Muscle layer of duodenum (tissue), 2 donors: ENCODE results near the gene PNMA1.

Experiments used
- H3K27ac ChIP-seq: one replicate; pipeline ENCODE4 v1.7.0; 2013; ENCODE audit warnings: mild to moderate bottlenecking, low read length
- H3K27me3 ChIP-seq: one replicate; pipeline ENCODE4 v1.7.0; 2013; ENCODE audit warnings: low read depth, mild to moderate bottlenecking, control low read depth, low read length
- H3K36me3 ChIP-seq, 2 donors: one replicate each; pipeline ENCODE4 v1.7.0; 2013; ENCODE audit warnings: low read length in 2 of 2, control low read depth in 1 of 2, mild to moderate bottlenecking in 1 of 2; ENCODE audit not compliant: insufficient read depth in 2 of 2, control insufficient read depth in 1 of 2
- H3K4me1 ChIP-seq, 2 donors: one replicate each; pipeline ENCODE4 v1.7.0; 2013; ENCODE audit warnings: low read length in 2 of 2, mild to moderate bottlenecking in 2 of 2, control low read depth in 1 of 2, moderate library complexity in 1 of 2; ENCODE audit not compliant: insufficient read depth in 2 of 2, control insufficient read depth in 1 of 2
- H3K4me3 ChIP-seq, 2 donors: one replicate each; pipeline ENCODE4 v1.7.0; 2013; ENCODE audit warnings: low read length in 2 of 2, low read depth in 1 of 2, mild to moderate bottlenecking in 1 of 2
- H3K9me3 ChIP-seq, 2 donors: one replicate each; pipeline ENCODE4 v1.7.0; 2013; ENCODE audit warnings: low read length in 2 of 2, control low read depth in 1 of 2, mild to moderate bottlenecking in 1 of 2; ENCODE audit not compliant: control insufficient read depth in 1 of 2
- donor health status: healthy.

The PNMA1 gene

GRCh38 chr14:73728717-73729330 is 14.6 kb upstream of the PNMA1 start:
- Histone ChIP-seq H3K9me3 (no peaks in the 10 kb centered on the region), H3K4me3 (peak overlapping the region in 1 of 2 donors; percentile 26), H3K36me3 (peaks cover 51 to 52% of the 10 kb centered on the region in 2 donors), H3K4me1 (peaks cover 29 to 61% of the 10 kb centered on the region in 2 donors), H3K27me3 (no peaks in the 10 kb centered on the region), H3K27ac (peak overlapping the region; percentile 73)

- no peaks in the 10 kb centered on the region for H3K9me3 ChIP-seq
- H3K36me3 ChIP-seq = peaks cover 55 to 64% of the 10 kb centered on the region in 2 donors
- H3K4me3 ChIP-seq = no peak overlapping the region
- H3K27me3 ChIP-seq = no peaks in the 10 kb centered on the region
- peaks cover 29 to 74% of the 10 kb centered on the region in 2 donors for H3K4me1 ChIP-seq
- peak overlapping the region; percentile 56 for H3K27ac ChIP-seq
Observed at GRCh38 chr14:73727166-73727565, 13.0 kb upstream of the PNMA1 start.

DNA sequence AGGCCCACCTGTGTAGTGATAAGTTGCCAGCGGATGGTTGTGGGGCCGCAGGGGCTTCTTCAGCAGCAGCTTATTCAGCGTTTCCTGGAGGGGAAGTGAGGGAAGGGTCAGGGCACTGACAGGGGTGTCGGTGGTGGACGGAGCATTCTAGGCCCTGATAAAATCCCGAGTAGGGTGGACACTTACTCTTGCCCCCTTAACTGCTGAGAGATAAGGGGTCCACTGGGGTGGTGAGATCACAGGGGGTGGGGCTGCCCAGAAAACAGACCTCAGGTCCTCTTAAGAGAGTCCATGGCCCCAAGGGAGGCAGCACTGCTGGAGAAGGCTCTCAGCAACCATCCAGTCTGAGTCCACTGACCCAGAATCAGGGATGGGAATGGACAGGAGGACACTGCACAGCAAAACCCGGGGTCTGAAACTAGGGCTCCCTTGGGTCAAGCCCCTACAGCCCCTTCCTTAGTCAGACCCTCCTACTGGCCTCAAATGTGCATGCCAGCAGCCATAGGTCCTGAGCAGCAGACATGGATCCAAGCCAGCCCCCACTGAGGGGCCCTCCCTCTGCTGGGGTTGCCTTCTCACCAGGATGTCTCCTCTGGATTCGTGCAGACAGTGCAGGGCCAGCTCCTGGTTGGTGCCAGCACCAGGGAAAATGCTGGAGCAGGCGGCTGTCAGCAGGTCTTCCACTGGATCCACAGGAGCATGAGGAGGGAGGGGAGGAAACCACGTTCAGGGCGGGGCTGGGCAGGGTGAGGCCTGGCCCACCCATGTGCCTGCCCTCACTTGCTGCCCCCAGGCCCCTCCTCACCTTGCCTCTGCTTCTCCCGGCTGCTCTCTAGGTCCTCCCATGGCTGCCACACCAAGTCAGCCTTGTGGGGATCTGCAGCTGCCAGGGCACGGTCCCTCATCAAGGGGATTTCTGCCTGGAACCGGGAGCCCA is 12.1 kb upstream of the PNMA1 start:
- peaks cover 29 to 69% of the 10 kb centered on the region in 2 donors for H3K4me1 ChIP-seq
- H3K36me3 ChIP-seq = peaks cover 63 to 71% of the 10 kb centered on the region in 2 donors
- no peaks in the 10 kb centered on the region for H3K27me3 ChIP-seq
- H3K9me3 ChIP-seq = no peaks in the 10 kb centered on the region
- peak overlapping the region; percentile 5 for H3K27ac ChIP-seq
- H3K4me3 ChIP-seq = peak overlapping the region in 1 of 2 donors; percentile 3

GRCh38 chr14:73725116-73726024 is 11.2 kb upstream of the PNMA1 start:
- peaks cover 71 to 80% of the 10 kb centered on the region in 2 donors for H3K36me3 ChIP-seq
- no peaks in the 10 kb centered on the region for H3K9me3 ChIP-seq
- H3K4me3 ChIP-seq = peak overlapping the region in 1 of 2 donors; percentile 3
- no peaks in the 10 kb centered on the region for H3K27me3 ChIP-seq
- H3K27ac ChIP-seq = peak overlapping the region; percentile 82
- H3K4me1 ChIP-seq = peaks cover 32 to 63% of the 10 kb centered on the region in 2 donors

DNA sequence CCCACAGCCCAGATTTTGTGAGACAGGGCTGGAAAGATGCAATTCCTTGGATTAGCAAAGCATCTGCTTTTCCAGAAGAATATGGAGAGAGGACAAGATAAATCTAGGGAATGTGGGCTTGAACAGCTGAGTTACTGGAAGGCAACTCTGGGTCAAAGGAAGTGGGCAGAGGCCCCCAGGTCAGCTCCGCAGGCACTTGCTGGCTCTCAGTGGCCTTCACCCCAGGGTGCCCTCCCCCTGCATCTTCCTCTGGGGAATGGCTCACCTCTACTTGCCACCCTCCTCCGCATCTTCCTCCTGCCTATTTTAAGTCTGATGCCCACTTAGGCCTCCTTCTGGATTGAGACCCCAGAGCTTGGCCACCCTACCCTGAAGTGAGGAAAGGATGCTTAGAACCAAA is 10.5 kb upstream of the PNMA1 start:
- Histone ChIP-seq H3K4me1 (peaks cover 32 to 63% of the 10 kb centered on the region in 2 donors), H3K9me3 (no peaks in the 10 kb centered on the region), H3K27me3 (no peaks in the 10 kb centered on the region), H3K36me3 (peaks cover 68 to 77% of the 10 kb centered on the region in 2 donors), H3K27ac (peak overlapping the region; percentile 82), H3K4me3 (no peak overlapping the region)

- Histone ChIP-seq H3K4me3 (no peak overlapping the region), H3K4me1 (peaks cover 30 to 58% of the 10 kb centered on the region in 2 donors), H3K9me3 (no peaks in the 10 kb centered on the region), H3K27me3 (no peaks in the 10 kb centered on the region), H3K36me3 (peaks cover 69 to 72% of the 10 kb centered on the region in 2 donors), H3K27ac (peak overlapping the region; percentile 82)
Observed at GRCh38 chr14:73723797-73724661, 9.8 kb upstream of the PNMA1 start.

- H3K27me3 ChIP-seq = no peaks in the 10 kb centered on the region
- H3K9me3 ChIP-seq = no peaks in the 10 kb centered on the region
- no peak overlapping the region for H3K4me3 ChIP-seq
- peaks cover 67 to 70% of the 10 kb centered on the region in 2 donors for H3K36me3 ChIP-seq
- peaks cover 24 to 57% of the 10 kb centered on the region in 2 donors for H3K4me1 ChIP-seq
- peak overlapping the region; percentile 82 for H3K27ac ChIP-seq
Observed at GRCh38 chr14:73723406-73723796, 9.2 kb upstream of the PNMA1 start.

GRCh38 chr14:73722581-73722980 is 8.4 kb upstream of the PNMA1 start:
- no peak overlapping the region for H3K4me3 ChIP-seq
- no peak overlapping the region for H3K27ac ChIP-seq
- no peaks in the 10 kb centered on the region for H3K9me3 ChIP-seq
- H3K27me3 ChIP-seq = no peaks in the 10 kb centered on the region
- H3K36me3 ChIP-seq = peaks cover 65 to 68% of the 10 kb centered on the region in 2 donors
- H3K4me1 ChIP-seq = peaks cover 21 to 62% of the 10 kb centered on the region in 2 donors

GRCh38 chr14:73721101-73721821 is 7.1 kb upstream of the PNMA1 start:
- H3K4me1 ChIP-seq = peaks cover 21 to 61% of the 10 kb centered on the region in 2 donors
- H3K9me3 ChIP-seq = no peaks in the 10 kb centered on the region
- H3K4me3 ChIP-seq = no peak overlapping the region
- peaks cover 55% of the 10 kb centered on the region in 2 donors for H3K36me3 ChIP-seq
- no peaks in the 10 kb centered on the region for H3K27me3 ChIP-seq
- H3K27ac ChIP-seq = no peak overlapping the region

GRCh38 chr14:73720636-73721035 is 6.5 kb upstream of the PNMA1 start:
- peaks cover 16 to 54% of the 10 kb centered on the region in 2 donors for H3K4me1 ChIP-seq
- H3K4me3 ChIP-seq = no peak overlapping the region
- no peaks in the 10 kb centered on the region for H3K27me3 ChIP-seq
- no peak overlapping the region for H3K27ac ChIP-seq
- peaks cover 49 to 55% of the 10 kb centered on the region in 2 donors for H3K36me3 ChIP-seq
- no peaks in the 10 kb centered on the region for H3K9me3 ChIP-seq
